Germinal center (tissue), 1 donor: ENCODE measurements around the gene SIGLEC11.
"Not testable (repeated sequence)": the region's sequence is repeated elsewhere in the genome, so short reads cannot be mapped to it uniquely, and the experiment has no call there.

Source experiments
- DNase-seq: peaks from one replicate; pipeline ENCODE4 v3.0.0; 2012; ENCODE audit warnings: mixed read lengths, low spot score

The SIGLEC11 gene

GRCh38 chr19:49960980-49961379 is at the start of gene SIGLEC11:
Gene SIGLEC11, minus strand, starts transcription at chr19:49961172. Its CDS starts 91 bp downstream, at chr19:49961081.
- not testable (repeated sequence) for DNase-seq

GRCh38 chr19:50008532-50008931 is 47.6 kb upstream of the SIGLEC11 start:
- no peak for DNase-seq

- DNase-seq = no peak
Observed at GRCh38 chr19:50007947-50008346, 47.0 kb upstream of the SIGLEC11 start.

GRCh38 chr19:50007170-50007569 is 46.2 kb upstream of the SIGLEC11 start:
- no peak for DNase-seq

- DNase-seq = no peak
Observed at GRCh38 chr19:50005428-50005827, 44.5 kb upstream of the SIGLEC11 start.

GRCh38 chr19:50003810-50004419 is 42.9 kb upstream of the SIGLEC11 start:
- no peak for DNase-seq

- DNase-seq = no peak
Observed at GRCh38 chr19:50003254-50003788, 42.3 kb upstream of the SIGLEC11 start.

- no peak for DNase-seq
Observed at GRCh38 chr19:50002386-50002960, 41.5 kb upstream of the SIGLEC11 start.

- DNase-seq = no peak
Observed at GRCh38 chr19:50001775-50002174, 40.8 kb upstream of the SIGLEC11 start.

GRCh38 chr19:50000841-50001557 is 40.0 kb upstream of the SIGLEC11 start:
- no peak for DNase-seq

GRCh38 chr19:50000038-50000840 is 39.3 kb upstream of the SIGLEC11 start:
- no peak for DNase-seq

GRCh38 chr19:49999371-50000010 is 38.5 kb upstream of the SIGLEC11 start:
- DNase-seq = no peak

- peak; percentile 82 for DNase-seq
Observed at GRCh38 chr19:49997709-49998108, 36.7 kb upstream of the SIGLEC11 start.

- no peak for DNase-seq
Observed at GRCh38 chr19:49988433-49988832, 27.5 kb upstream of the SIGLEC11 start.

GRCh38 chr19:49988007-49988406 is 27.0 kb upstream of the SIGLEC11 start:
- no peak for DNase-seq

GRCh38 chr19:49987159-49987698 is 26.3 kb upstream of the SIGLEC11 start:
- DNase-seq = peak; percentile 82

- DNase-seq = no peak
Observed at GRCh38 chr19:49986354-49986753, 25.4 kb upstream of the SIGLEC11 start.

- DNase-seq = no peak
Observed at GRCh38 chr19:49985871-49986270, 24.9 kb upstream of the SIGLEC11 start.

GRCh38 chr19:49984491-49984890 is 23.5 kb upstream of the SIGLEC11 start:
- no peak for DNase-seq

- peak; percentile 67 for DNase-seq
Observed at GRCh38 chr19:49983645-49984229, 22.8 kb upstream of the SIGLEC11 start.
